Activated CD8-positive, alpha-beta memory T cell treated with anti-CD3 and anti-CD28 coated beads for 36 hours (primary cell): ENCODE data around the gene MICAL3. TPM values are rescaled to one million over a fixed set of nuclear protein-coding genes. Genes with fewer than 3 reads are reported as not detected.

Experiments
- CTCF ChIA-PET: fragments of 350-600 bp; sonication (Branson Sonifier 250); formaldehyde crosslinking; loops from one replicate; lab custom pipeline; 2021; ENCODE audit warnings: antibody characterized with exemption; lab: Charles Lee
- POLR2A ChIA-PET: fragments of 350-600 bp; sonication (Branson Sonifier 250); formaldehyde crosslinking; loops from one replicate; lab custom pipeline; 2021; ENCODE audit warnings: antibody characterized with exemption; lab: Charles Lee
- total RNA-seq, 2 experiments: library from RNA; stranded (reverse); gene quantifications; one replicate each; pipeline ENCODE4 v1.2.3, GENCODE V29; 2021

The MICAL3 gene
- total RNA-seq, 2 experiments from 2014 or later = 47.1 to 48.6 TPM

DNA sequence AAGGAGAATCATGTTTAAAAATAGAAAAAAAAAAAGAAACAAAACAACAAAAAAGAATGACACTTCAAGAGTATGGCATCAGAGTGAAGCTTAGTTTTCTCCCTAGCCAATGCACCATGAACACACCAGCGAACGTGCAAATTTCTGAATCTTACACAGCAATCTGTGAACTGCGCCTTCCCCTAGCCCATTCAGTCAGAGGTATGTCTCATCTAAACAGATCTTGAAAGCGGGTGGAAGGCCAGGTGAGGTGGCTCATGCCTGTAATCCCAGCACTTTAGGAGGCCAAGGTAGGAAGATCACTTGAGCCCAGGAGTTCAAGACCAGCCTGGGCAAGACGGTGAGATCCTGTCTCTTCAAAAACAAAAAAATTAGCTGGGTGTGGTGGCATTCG lies 113.1 kb downstream of the MICAL3 start:
- ChIA-PET POLR2A (no interaction called here), CTCF (no interaction called here)

DNA sequence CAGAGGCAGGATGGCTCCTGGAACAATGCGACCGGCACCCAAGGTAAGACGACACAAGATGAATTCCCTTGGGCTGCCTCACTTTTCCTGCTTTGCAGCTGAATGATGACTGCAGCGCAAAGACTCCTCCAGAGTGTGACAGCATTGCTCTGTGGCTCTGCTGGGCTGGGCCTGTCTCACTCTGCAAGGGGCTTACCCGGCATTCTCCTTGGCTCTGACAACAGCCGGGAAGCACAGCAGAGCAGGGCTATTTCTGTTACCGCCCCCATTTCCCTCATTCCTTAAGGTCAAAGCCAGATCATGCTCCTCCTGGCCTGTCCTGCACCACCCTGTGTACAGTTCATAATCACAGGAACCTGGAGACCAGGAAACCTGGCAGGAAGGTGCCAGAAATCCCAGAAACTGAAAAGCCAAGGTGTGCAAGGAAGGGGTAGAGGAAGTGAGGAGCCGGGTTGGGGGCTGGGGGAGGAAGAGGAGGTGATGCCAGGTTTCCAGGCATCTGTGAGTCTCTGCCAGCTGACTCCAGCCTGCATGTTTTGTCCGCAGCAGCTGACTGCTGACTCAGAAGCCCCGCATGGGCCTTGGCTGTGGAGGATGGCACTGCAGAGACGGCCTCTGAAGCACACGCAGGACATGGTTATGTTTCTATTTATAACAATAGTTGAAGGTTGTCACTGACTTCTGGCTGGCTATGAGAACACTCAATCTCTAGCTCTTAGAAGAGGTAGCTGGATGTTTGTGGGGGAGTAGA lies 113.6 kb downstream of the MICAL3 start:
- ChIA-PET CTCF (no interaction called here), POLR2A (no interaction called here)

DNA sequence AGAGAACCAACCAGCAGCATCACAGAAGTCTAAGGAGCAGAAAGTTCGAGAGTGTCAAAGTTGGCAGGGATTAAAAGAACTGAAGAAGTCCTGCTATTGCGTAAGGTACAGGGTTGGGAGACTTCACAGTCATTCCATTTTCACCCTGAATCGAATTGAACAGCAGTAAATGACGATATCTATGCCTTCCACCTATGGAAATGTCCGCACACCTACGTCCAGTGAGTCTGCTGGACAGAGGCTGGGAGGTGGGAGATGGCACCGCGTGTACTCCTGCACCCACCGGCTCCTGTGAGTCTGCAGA lies 116.7 kb downstream of the MICAL3 start:
- ChIA-PET CTCF (no interaction called here), POLR2A (no interaction called here)

DNA sequence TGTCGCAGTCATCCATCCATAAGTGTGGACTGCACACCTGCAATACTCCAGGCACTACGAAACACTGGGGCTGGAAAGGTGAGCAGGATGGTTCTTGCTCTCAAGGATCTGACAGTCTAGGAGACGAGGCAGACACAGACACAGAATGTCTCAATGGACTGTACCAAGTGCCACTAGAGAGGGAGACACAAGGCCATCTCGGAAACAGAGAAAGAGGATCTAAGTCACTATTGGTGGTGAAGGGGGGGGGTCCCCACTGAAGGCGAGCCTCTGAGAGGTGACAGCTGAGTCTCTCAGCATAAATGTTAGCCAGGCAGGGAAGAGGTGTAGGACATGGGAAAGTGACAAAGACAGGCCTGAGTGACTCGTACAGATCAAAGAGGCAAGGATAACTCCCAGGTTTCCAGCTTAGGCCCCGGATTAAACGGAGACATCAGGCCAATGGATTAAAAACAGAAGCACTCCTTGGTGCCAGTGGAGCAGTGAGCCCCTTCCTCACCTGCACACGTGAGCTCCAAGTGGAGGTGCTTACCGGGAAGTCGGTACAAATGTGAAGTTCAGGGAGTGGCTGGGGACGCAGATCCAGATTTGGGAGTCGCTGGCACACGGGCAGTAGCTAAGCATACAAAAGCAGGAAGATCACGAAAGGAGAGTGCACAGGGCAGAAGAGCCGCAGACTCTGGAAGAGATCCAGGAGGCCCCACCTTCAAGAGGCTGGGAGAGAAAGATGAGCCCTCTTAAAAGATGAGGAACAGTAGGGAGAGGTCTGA lies 117.2 kb downstream of the MICAL3 start:
- ChIA-PET CTCF (no interaction called here), POLR2A (no interaction called here)

DNA sequence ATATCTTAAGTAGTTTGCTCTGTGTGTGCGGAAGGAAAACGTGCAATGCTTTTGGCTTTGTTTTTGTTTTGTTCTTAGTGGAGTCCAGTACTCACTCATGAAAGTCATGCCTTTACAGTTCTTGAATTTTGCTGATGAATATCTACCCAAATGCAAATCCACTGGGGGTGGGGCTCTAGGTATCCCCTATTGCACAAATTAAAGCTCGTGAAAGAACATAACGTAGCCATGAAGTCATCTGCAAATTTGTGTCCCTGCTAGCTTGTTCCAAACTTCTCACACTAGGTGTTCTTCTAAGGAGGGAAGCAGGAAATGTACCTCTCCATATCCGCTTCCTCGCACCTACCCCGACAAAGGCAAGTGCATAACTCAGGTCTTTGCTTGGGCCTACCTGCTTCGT lies 118.9 kb downstream of the MICAL3 start:
- CTCF ChIA-PET = no interaction called here
- POLR2A ChIA-PET = no interaction called here

DNA sequence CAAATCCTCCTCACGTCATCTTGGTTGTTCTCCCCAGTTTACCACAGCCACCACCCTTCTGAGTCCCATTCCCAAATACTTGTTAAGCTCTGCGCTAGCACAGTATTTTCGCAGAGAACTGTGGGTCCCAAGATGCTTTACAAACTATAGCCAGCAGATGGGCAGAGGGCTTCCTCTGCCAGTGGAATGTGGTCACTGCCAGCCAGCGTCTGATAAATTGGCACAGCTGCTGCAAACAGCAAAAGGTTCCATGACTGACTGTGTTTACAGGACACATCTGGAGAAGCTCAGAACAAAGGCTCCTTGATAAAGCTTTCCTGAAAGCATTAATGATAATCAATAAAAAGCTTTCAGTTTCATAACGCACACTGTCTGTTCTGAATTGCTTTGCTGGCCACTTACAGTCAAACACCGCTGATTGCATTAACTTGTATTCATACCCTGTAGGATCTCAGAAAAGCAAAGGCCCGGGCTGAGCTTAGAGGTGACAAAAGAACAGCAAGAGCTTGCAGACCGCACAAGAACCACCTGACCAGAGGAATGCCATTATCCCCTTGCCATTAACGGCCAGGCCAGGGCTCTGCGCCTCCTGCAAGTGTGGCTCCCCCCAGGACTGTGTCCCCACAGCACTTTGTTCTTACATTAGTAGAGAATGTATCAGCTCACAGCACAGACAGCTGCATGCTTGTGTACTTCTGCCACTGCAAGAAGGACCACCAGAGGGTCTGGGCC lies 120.6 kb downstream of the MICAL3 start:
- POLR2A ChIA-PET = no interaction called here
- CTCF ChIA-PET = no interaction called here

DNA sequence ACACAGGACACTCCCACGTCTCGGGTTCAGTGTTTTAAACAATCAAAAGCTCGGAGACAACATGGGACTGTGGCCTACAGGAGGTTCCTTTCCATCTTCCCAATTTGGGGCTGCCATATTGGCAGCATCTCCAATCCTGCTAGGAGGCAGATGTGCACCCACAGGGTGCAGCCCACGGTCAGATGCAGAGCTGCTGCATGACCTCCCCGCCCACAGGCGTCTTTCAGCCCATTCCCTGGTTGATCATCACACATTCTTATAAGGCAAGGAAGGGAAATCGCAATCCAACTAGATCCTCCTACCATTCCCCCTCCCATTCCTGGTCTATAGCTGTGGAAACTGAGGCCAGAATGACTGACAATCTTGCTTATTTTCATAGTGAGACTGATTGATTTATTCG lies 121.4 kb downstream of the MICAL3 start:
- ChIA-PET POLR2A (no interaction called here), CTCF (no interaction called here)

DNA sequence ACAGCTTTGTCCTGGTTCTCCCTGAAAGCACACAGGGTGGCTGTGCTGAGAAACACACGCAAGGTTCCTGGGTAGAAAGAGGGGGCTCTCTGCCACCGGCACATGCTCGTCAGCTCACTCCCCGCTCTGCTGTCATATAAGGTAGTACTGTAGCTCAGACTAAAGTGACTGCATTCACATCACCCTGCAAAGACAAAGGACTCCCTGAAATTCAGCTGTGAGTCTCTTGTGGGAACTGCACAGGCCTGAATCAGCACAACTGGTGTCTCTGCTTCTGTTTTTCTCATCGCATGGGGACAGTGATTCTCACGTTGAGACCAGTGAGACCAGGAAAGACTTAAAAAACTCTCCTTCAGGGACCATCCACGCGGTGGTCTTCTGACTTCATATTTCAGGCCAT lies 126.0 kb downstream of the MICAL3 start:
- POLR2A ChIA-PET = no interaction called here
- CTCF ChIA-PET = no interaction called here

DNA sequence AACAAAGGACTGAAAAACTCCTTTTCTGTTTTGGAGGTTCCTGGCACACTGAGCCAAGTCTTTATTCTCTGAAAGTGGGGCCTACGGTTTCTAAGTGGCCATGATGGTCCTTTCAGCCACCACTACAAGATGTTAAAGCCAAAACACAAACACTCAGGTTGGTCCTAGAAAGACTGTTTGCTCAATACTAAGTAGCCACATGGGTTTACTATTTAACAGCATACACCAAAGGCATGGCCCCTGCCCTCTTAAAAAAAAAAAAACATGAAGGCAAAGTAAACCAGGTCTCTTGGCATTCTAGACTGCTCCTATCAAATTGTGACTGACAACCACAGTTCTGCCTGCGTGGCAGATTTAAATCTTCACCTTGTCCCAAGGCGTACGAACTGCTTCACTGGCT lies 126.5 kb downstream of the MICAL3 start:
- POLR2A ChIA-PET = no interaction called here
- CTCF ChIA-PET = no interaction called here

DNA sequence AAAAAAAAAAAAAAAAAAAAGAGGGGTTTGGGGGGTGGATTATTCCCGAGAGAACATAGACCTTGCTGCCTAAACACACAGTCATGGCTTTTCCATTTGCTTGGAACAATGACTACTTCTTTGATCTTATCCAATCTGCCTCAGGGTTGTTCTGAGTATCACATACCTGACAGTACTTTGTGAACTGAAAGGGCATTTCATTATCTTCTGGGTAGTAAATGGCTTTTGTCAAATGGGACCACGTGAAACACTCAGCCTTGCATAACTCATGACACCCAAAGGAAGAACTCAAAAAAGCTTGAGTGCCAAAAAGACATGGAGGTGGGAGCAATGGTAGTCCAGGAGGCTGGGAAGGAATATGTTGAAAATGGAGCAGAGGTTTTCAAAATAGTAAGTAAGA lies 126.9 kb downstream of the MICAL3 start:
- CTCF ChIA-PET = no interaction called here
- POLR2A ChIA-PET = no interaction called here

DNA sequence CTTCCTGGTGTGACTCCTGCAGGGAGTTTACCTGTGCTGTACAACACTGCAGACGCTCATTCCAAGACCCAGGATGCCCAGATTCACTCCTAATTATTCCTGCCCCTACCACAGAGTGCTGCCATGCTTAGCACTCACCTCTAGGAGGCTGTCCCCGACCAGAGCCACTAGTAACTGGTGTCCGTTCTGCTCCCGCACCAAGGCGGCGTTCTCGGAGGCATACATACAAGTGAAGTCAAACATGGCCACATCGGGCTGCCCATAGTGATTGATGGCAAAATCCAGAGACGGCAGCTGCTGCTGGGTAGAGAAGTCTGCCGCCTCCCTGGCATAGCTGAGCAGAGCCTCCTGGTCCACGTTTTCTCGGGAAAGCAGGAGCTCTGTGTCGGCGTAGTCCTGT lies 127.8 kb downstream of the MICAL3 start:
- CTCF ChIA-PET = no interaction called here
- POLR2A ChIA-PET = no interaction called here

DNA sequence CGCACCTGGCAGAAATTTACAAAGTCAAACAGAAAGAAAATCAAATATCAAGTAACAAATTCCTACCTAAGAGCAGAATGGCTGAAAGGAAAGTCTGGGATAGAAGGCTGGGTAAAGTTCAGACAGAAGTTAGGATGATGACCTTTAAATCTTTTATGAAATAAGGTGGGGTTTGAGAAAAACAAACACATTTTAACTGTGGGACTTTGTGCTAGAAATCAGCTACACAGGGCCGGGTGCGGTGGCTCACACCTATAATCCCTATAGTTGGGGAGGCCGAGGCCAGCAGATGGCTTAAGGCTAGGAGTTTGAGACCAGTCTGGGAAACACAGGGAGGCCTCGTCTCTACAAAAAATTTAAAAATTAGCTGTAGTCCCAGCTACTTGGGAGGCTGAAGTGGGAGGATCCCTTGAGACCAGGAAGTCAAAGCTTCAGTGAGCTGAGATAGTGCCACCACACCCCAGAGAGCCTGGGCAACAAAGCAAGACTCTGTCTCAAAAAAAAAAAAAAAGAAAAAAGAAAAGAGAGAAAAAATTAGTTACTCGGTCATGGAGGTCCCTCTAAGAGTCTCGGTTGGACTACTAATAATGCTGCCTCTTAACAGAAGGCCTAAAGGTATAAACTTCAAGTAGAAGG lies 130.3 kb downstream of the MICAL3 start:
- ChIA-PET CTCF (no interaction called here), POLR2A (interaction anchor here (0.7 kb wide), 1 partner anchor 145 kb away, joined by 11 read pairs; no protein-coding TSS in a partner anchor)

DNA sequence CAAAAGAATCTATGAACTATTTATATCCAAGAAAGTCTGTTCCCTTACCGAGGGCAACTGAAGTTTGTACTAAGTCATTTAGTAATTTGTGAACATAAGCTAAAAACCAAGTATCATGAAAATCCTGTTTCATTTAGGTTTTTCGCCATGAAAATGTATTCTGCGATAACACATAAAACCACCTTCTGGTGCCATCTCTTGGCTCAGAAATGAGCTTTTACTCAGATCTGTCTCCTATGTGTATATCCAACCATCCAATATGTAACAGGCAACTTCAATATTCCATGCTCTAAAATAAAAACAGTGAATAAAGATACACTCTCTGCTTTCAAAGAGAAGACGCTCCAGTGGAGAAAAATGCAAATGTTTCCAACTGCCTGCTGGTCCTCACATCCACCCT lies 132.0 kb downstream of the MICAL3 start:
- POLR2A ChIA-PET = no interaction called here
- CTCF ChIA-PET = interaction anchor here (0.6 kb wide), 1 partner anchor 132 kb away, joined by 3 read pairs; no protein-coding TSS in a partner anchor

DNA sequence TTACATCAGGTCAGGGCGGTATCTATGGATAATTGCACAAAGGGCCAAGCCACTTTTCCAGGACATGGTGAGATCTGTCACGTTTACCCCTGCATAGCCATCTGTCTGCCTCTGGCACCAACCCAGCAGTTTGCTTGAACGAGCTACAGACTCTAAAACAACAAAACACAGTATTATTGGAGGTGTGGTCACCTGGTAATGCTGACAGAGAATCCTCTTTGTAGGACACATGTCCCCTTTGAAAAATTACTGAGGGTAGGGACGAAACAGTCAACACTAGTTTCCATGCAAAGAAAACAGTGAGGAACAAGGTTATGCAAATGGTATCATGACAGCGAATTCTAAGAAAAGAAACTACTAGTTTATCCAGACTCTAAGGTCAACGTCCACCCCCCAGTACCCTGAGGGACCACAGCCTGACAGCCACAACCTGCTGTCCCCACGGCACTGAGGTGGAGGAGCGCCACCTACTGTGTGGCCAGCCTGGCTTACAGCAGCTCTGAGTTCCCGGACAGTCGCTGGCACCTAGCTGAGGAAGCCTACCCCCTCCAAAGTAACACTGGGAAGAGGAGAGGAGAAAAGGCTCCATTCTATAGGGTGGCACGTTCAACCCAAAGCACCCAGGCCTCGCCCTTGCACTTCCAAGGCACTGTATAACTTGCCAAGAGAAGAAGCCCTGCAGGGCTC lies 132.7 kb downstream of the MICAL3 start:
- ChIA-PET POLR2A (no interaction called here), CTCF (interaction anchor here (0.6 kb wide), 1 partner anchor 131 kb away, joined by 3 read pairs; no protein-coding TSS in a partner anchor)

DNA sequence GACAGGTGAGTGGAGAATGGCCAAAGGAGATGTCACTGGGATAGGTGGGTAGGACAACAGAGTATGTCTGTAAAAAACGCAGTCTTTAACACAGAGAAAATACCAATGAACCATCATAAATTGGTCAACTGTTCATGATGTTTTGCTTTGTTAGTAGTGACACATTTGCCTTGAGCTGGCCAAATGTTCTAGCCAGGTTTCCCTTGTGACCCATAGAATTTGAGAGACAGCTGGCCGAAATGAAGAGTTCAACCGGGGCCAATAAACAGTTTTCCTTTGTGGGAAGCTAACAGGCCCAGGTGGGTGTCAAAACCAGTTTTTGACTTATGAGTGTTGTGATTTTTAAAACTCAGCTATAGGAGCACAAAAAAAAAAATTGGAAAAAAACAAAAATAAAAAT lies 133.5 kb downstream of the MICAL3 start:
- ChIA-PET POLR2A (no interaction called here), CTCF (no interaction called here)

DNA sequence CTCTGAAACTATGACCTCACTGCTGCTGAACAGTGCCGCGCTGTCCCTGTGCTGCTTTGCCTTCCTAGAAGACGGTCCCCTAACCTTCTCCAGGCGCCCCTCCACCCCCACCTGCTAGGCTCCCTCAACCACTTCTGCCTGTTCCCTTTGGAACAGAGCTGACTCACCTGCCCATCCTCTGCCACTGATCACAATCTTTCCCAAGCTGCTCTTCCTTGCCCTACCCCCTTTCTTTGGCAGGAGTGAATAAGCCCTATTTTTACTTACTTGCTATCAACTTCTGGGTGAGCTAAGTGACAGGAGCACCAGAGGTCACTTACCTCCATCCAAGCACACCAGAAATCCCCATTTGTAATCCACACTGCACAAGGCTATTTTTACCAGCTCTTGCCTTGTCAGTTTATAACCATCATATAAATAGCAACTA lies 134.1 kb downstream of the MICAL3 start:
- CTCF ChIA-PET = interaction anchor here (2.0 kb wide), 1 partner anchor 60 kb away, joined by 4 read pairs; no protein-coding TSS in a partner anchor
- POLR2A ChIA-PET = no interaction called here

DNA sequence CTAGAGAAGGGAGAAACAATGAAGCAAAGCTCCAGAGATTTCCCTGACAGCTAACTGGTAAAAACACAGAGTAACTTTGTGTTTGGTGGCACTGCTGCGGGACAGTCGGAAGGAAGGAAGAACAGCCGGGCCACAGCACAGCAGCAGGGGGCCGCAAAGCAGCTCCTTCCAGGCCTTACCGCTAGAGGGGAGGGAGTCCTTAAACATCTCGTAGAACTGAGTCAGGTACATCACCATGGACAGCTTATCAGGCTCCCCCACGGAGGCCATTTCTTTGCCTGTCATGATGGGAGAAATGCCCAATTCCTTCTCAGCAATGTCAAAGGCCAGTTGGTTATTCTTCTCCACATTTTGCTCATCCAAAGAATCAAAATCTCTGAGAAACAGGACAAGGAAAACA lies 135.5 kb downstream of the MICAL3 start:
- CTCF ChIA-PET = interaction anchor here (2.0 kb wide), 1 partner anchor 59 kb away, joined by 4 read pairs; no protein-coding TSS in a partner anchor
- POLR2A ChIA-PET = no interaction called here

DNA sequence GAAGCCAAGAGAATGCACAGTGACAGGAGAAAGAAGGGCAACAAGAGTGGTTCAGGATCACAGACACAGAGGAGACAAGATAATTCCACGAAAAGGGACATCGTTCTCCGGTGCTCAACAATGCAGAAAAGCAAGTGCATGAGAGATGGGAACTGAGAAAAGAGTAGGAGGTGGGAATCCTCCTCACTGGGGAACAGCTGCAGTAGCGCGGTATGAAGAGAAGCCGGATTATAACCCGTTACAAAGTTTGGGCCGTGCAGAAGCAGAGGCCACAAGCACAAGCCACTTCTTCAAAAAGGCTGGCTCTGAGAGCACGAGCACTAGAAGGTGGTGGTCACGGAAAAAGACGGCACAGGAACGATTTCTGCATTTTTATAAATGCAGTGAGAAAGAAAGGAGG lies 135.9 kb downstream of the MICAL3 start:
- CTCF ChIA-PET = interaction anchor here (2.0 kb wide), 1 partner anchor 58 kb away, joined by 4 read pairs; no protein-coding TSS in a partner anchor
- POLR2A ChIA-PET = no interaction called here

DNA sequence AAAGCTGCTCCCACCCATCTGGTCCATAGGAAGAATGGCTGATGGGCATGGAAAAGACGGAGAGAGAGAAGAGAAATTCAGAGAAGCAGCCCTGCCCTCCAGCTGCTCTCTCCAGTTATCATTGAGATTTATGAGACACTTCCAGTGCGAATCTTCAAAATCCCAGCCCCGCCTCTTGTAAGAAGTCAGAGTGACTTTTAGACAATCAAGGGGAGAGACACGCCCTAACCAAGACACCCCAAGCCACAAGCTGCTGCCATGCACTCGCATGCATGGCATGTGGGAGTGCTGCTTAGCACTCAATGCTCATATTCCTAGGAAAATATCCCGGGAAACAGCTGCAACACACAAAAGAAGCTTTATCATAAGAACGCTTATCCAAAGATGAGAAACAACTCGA lies 139.5 kb downstream of the MICAL3 start:
- ChIA-PET CTCF (interaction anchor here (0.7 kb wide), 1 partner anchor 142 kb away, joined by 3 read pairs; no protein-coding TSS in a partner anchor), POLR2A (no interaction called here)
